Stimulated activated CD4-positive, alpha-beta T cell treated with anti-CD3 and anti-CD28 coated beads, Interleukin-1b, Interleukin-23, amount 100 ng/mL, for 4 hours (primary cell): ENCODE data around the gene TPCN1.

Experiments
- DNase-seq, 2 donors: peaks; one replicate each; pipeline ENCODE4 v3.0.0-alpha.2; 2020; ENCODE audit warnings: low read depth in 2 of 2

TPCN1 gene

DNA sequence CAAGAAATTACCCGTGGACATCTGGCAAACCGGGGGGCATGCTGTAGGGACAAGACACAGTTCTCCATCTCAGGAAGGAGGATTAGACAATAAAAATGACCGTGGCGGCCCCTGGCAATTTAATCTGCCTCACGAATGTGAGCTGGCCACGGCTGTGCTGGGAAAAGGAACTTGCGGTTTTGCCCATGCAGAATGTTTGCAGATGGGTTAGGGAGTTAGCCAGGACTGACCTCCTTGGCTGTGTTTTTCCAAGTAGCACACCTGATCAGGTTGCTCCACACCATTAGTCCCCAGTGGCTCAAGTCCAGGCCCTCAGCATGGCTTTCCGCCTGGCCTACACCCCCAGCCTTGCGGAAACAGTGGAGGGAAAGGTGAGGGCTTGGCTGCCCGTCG lies 20.8 kb downstream of the TPCN1 start:
- no peak for DNase-seq

DNA sequence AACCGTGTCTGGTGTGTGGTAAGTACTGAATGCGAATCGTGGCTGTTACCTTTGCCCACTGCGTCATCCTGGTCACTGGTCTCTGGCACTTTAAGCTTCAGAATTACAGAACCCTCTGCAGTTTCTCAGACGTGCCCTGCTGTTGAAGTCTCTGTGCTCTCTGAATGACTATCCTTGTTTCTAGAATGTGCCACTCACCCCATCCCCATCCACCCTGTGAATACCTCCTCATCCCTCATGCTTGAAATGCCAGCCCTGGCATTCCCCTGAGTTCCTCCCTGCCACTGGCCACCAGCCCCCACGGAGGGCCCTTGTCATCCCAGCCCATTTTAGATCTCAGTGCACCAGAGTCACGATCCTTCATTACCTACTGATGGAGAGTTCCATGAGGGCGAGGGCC lies 21.3 kb downstream of the TPCN1 start:
- no peak for DNase-seq

DNA sequence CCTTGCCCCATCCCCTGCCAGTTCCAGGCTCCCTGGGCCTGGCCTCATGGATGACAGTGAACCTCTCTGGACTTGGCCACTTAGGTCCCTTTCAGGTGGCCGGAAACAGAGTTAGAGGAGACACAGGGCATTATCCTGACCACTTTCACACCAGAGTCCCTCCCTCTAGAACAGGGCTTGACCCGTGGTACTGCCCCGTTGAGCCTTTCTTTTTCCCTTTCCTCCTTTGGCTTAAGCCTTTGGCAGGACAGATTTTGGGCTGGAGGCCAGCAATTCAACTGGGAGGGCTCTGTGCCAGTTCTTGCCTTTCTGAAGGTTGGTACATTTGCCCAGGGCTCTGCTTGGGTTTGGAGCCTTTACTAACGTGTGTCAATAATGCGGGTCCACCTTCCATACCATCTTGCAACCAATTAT lies 22.8 kb downstream of the TPCN1 start:
- no peak for DNase-seq

DNA sequence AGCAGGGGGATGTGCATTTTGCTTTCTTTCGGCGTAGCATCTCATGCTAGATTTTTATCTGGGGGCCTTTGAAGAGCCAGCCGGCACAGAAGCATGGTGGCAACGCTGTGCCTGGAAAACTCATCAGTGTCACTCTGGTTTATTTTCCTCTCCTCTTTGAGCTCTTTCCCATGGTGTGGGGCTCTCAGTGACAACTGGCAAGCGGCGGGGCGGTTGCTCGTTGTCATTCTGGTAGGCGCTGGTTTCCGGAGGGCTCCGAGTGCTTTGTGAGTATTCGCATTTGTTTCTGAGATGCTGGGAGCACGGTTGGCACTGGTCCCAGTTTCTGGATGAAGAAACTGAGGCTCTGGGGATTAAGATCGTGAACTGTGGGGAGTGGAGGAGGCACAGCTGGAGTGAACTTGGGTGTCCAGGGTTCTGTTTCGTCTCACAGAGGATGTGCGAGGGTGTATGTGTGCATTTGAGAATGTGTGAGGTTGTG lies 23.3 kb downstream of the TPCN1 start:
- DNase-seq = no peak

DNA sequence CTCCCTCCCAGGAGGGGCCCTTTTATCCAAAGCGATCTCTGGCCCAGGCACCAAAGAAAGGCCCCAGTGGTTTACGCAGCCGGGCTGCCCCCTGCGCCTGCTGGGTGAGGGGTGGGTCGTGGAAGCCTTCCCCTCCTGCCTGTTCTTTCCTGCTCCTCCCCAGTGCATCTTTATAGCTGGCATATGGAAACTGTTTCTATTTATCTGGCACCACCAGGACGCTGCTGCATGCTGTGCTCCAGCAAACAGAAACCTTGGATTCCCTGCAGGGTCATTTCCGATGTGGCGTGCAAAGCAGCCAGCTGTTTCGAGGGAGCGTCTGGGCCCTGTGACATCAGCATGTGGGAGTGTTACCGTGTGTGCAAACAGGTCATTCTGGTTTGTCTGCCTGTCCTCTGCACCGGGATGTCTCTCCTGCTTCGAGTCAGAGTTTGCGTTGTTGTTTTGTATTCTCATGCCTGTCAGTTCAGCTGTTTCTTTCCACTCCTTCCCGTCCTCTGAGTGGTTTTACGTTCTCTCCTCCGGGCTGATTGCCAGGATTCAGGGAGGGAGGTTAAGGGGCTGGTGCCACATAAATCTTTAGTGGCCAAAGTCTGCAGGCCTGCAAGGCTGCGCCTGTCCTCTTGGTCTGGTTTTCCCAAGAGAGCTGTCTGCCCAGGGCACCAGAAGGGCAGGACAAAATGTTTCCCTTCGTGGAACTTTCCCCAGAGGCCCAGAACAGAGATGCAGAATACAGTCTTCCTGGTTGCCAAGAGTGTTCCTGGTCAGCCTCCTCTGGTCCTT lies 24.6 kb downstream of the TPCN1 start:
- no peak for DNase-seq

DNA sequence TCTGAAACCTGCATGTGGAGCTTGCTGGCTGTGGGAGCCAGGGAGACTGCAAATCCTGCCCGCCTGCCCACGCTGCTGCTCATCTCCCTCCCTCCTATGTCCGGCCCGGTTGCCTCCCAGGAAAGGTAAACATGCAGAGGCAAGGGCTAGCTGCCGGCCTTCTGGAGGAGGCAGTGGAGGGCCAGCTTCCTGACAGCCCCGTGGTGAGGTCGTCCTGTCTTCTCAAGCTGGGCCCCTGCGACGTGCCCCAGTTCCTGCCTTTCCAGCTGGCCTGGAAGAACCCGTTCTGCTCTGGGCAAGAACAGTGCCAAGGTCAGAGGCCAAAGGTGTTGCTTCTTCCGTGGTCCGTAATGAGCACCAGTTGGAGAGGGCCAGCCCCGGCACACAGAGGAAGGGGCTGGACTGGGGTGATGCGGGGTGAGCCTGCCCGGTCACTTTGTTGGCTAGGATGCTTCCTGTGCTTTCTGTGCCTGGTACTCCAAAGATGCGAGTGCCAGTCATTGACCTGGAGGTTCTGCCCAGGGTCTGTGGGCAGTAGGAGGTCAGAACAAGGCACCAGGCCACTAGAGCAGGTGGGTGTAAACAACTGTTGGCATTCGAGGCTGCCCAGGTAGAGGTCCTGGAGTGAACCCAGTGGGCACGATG lies 25.3 kb downstream of the TPCN1 start:
- no peak for DNase-seq

DNA sequence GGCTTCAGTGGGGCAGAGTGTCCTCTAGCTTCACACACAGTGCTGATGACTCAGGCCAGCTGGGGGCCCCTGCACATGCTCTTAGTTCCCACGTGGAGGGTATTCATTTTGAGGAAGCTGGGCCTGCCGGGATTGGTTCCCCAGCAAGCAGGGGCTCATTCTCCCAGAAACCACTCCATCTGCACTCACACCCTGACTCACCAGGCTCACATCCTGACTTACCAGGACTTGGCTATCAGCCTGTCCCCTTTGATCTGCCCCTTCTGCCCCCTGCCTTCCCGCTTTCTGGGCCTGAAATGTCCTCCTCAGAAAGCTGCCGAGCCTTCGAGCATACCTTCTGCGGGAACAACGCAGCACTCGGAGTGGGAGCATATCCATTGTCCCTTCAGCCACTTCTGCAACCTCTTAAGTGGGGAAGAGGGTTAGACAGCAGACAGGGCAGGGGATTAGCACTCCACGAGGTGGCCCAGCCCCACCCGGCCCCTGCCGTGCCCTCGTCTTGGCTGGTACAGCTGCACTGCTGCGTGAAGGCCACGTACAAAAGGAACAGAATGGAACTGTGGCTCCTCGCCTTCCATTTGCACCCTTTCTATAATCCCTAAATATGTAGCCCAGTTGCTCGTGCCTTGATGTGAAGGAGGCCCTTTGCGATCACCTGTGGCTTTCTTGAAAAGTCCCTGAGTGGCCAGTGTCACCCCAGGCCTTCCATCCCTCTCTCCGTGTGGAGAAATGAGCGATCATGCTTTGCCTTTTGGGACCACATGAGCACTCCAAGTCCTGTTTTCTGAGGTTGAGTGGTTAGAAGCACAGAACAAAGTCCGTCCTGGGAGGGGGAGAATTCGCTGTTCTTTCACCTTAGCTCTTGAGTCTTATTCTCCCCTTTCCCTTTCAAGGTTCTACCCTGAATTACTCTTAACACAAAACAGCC lies 26.1 kb downstream of the TPCN1 start:
- DNase-seq = no peak

DNA sequence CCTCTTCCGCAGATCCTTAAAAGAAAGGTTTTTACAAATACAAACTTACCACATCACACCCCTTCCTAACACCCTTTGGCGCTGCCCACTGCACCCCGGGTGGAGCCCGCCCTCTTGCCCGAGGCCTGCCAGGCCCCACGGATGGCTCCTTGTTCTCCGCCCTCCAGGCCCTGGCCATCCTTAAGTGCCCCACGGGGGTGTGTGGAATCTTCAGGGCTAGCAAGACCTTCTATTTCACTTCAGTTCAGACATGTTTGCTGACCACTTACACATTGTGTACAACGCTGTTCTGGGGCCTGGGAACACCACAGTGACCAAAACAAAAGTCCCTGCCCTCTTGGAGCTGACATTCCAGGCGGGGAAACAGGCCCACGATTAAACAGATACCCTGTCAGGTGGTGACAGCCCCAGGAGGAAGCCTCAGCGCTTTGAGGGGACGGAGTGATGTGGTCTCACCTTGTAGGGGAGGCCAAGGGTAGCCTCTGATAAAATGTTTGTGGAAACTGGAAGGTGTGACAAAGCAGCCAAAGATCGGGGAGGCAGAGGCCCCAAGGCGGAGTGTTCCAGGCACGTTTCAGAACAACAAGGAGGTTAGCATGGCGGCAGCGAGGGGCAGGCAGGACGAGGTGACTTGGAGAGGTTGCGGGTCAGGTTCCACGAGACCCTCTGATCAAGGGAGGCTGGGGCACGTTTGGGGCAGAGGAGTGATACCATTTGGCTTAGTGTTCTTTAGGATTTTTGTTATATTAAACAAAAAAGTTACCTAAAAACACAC lies 27.0 kb downstream of the TPCN1 start:
- DNase-seq = no peak

DNA sequence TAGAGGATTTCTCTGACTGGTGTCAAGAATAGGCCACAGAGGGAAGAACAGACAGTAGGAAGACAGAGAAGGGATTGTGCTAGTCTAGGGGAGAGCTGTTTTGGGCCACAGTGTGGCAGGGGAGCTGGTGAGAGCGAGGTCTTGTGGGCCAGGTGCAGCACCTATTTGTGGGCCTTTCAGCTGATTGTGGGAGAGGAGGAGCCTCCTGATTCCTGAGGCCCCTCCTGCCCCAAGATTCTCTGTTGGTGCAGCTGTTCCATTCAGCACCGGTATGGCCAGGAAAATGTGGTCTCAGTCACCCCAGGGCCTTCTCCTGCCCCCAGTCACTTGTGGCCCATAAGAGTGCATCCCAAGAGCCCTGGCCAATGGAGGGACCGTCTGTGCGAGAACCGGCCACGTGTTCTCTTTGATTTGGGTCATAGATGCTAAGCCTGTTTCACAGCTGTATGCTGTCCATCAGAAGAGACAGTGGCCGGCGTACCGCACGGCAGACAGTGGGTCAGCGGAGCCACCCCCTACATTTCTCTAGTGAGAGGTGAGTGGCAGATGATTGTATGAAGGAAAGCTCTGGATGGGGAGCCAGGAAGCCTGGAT lies 27.7 kb downstream of the TPCN1 start:
- no peak for DNase-seq

DNA sequence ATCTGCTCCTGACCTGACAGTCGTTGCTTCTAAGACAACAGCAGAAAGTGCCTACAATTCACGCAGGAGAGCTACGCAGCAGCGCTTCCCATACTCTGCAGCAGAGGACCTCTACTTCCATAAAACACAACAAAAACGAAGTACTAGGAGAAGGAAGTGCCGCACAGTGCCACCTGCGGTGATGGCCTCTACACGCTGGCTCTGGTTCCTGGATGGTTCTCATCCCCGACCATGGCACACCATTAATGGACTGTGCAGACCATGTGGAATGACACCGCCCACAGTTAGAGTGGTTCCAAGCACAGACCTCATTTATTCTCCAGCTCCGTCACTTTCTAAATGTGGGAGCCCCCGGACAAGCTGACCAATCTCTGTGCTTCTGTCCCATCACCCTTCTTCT lies 28.3 kb downstream of the TPCN1 start:
- DNase-seq = no peak

DNA sequence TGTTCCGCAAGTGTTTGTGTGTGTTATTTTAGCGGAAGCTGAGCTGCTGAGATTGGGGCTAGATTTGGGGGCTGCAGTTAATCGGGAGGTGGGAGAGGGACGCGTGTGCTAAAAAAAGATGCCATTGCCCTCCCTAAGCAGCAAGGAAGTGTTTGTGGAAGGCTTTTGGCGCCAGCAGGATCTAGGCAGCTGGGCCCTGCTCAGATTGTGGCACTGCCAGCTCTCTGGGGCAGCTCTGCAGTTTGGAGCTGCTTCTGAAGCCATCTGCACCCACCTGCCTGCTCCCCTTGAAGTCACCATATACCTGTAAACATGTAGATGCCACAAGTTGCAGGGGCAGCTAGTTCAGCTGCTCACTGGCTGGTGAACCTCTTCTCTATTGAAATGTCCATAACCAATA lies 28.8 kb downstream of the TPCN1 start:
- no peak for DNase-seq

DNA sequence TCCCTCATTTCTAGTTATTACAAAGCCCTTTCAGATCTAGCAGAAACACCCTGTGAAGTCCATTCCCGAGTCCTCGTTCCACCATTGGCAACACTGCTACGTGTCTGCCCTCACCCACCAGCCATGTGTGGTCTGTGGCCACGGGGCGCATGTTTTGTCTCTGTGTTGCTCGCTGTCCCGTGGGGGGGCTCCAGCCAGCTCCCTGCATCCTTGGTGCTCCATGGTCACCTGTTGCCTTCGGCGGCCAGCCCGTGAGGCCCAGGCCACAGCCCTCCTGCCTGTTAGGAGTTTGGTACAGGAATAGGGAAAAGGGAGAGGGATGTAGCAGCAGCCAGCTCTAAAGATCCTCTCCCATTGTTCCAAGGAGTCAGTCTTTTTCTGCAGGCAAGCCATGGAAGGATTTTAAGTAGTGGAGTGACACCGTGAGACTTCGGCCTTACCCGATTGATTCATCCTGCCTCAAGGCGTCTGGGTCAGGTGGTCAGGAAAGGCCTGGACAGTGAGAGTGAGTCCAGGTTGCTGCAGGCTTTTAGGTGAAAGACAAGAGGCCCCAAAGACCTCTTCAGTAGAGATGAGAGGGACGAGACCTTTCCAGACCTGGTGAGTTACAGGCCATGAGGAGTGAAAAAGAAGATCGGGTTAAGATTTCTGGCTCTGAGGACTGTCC lies 30.3 kb downstream of the TPCN1 start:
- no peak for DNase-seq

DNA sequence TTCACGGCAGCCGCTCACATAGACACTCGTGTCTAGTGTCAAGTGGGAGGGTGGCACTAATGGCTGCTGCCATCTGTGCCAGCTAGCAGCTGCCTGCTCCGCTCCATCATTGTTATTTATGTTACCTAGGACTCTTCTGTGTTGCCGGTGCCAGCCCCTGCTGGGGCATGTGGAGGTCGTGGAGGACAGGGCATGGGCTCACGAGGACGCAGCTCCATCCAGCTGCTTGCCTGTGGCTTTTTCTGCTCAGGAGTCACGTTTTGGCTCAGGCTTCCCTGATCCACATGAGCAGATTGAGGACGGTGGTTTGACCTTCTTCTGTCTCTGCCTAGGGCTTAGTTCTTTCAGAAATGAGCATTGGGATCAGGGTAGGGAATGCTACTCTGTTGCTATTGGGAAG lies 31.2 kb downstream of the TPCN1 start:
- no peak for DNase-seq

DNA sequence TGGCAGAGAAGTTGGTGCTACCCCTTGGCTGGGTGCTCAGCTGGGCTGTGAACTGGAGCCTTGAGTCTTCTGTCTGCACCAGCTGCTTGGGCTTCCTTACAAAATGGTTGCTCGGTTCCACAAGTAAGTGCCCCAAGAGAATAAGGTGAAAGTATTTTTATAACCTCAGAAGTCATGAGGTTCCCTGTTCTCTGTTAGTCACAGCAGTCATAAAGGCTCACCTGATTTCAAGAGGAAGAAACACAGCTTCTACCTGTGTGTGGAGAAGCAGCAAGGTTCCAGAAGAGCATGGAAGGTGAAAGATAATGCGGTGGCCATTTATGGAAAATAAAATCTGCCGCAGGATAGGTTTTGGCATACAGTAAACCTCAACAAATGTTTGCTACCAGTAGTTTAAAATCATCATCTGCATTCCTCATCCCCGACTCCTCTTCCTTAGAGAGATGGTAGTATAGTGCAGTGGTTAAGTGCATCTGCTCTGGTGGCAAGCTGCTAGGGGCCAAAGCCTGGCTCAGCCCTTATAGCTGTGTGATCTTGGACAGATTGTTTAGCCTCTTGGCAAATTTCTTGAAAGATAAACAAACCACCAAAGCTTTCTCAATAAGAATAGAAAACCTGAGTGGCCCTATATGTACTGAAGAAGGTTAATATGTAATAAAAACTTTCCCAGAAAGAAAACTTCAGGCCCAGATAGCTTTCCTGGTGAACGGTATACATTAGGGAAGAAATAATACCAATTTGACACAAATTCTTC lies 32.4 kb downstream of the TPCN1 start:
- no peak for DNase-seq

DNA sequence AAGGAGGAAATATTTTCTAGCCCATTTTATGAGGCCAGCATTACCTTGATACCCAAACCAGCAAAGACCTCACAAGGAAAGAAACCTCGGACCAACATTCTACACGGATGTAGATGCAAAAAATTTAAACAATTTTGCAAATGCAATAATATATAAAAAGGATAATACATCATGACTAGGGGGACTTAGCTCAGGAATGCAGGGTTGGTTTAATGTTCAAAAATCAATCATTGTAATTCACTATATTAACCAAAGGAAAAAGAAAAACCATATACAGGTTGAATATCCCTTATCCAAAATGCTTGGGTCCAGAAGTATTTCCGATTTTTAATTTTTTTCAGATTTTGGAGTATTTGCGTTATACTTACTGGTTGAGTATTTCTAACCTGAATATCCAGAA lies 33.0 kb downstream of the TPCN1 start:
- no peak for DNase-seq

DNA sequence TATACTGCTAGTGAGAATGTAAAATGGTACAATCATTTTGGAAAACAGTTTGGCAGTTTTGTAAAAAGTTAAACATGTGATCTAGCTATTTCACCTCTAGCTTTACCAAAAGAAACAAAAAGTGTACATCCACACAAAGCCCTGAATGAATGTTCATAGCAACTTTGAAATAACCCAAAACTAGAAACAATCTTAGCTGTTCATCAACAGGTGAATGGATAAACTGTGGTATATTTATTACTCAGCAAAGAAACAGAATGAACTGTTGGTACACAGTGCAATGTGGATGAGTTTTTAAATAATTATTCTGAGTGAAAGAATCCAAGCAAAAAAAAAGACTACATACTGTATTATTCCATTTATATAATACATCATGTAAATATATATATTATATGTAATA lies 36.3 kb downstream of the TPCN1 start:
- DNase-seq = no peak

DNA sequence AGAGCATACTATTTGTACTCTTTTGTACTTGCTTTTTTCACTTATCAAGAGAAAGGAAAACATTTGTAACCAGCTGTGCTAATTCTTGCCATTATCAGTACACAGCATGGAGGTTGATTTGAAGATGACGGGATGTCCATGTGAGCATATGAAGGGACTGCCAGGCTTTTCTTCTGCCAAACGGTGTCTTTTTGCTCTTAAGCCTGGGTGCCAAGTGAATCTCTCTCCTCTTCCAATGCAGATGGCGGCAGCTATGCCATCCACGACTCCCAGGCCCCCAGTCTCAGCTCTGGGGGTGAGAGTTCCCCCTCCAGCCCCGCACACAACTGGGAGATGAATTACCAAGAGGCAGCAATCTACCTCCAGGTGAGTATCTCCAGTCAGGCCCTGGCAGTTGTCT lies 38.9 kb downstream of the TPCN1 start:
- no peak for DNase-seq

DNA sequence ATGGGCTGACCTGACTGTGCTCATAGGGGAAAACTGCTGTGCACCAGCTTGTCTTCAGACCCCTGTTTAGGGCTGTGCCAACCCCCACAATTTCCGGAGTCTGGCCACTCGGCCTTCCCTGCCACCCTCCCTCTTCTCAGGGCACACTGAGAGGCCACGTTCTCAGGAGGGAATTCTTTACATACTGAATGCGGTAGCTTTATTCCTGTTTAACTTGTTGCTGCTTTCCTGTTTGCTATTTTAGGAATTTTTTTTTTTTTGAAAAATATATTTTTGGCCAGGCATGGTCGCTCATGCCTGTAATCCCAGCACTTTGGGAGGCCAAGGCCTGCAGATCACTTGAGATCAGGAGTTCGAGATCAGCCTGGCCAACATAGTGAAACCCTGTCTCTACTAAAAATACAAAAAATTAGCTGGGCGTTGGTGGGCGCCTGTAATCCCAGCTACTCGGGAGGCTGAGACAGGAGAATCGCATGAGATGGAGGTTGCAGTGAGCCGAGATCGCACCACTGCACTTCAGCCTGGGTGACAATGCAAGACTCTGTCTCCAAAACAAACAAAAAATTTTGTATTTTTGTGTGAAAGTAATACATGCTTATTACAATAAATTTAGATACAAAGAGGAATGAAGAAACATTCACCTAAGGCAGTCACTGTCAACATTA lies 39.5 kb downstream of the TPCN1 start:
- DNase-seq = no peak

DNA sequence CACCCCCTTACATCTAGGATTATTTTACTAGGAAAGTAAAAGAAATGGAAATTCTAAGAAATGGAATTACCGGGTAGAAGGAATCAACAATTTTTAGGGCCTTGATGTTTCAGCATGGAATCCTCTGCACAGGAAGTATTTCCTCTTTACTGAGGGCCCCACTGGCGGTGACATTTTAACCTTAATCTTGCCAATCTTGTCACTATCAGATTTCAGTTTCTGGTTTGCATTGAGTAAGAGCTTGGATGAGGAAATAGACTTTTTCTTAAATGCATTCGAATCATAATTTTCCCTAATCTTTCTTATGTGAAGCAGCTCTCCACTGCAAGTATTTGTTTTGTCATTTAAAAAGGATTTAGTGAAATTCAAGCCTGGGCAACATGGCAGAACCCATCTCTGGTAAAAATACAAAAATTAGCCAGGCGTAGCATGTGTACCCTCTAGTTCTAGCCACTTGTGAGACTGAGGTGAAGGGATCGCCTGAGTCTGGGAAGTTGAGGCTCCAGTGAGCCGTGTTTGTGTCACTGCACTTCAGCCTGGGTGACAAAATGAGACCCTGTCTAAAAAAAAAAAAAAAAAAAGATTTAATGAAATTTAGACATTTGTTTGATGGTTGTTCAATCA lies 40.7 kb downstream of the TPCN1 start:
- DNase-seq = no peak
